GM21447 (cell line): ENCODE measurements around the gene PRR23A.

Source experiments
- ATAC-seq: cut with Tn5 transposase; IDR thresholded peaks from one replicate; pipeline ENCODE4 v1.9.1; 2021; ENCODE audit not compliant: unreplicated experiment

Gene PRR23A

DNA sequence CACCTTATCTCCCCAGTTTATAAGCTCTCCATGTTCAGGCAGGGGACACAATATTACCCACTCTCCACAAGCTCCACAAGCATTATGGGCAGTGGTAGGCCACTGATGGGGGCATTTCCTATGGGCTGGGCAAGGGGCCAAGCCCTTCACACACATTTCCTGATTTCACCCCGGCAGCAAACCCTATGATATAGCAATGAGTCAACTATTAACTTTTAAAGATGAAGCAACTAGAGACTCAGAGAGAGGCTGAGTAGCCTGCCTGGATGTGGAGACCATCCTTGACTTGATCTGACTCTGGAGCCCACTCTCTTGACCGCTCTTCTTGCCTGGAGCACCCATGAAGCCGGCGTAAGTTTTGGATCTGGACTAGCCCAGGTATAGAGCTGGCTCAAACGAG is 31.6 kb downstream of the PRR23A start:
- ATAC-seq: no peak

GRCh38 chr3:138972941-138973340 is 33.1 kb downstream of the PRR23A start:
- no peak for ATAC-seq

GRCh38 chr3:138971766-138972320 is 34.2 kb downstream of the PRR23A start:
- no peak for ATAC-seq

- ATAC-seq: no peak
Measured at GRCh38 chr3:138964923-138965322, 41.1 kb downstream of the PRR23A start.

DNA sequence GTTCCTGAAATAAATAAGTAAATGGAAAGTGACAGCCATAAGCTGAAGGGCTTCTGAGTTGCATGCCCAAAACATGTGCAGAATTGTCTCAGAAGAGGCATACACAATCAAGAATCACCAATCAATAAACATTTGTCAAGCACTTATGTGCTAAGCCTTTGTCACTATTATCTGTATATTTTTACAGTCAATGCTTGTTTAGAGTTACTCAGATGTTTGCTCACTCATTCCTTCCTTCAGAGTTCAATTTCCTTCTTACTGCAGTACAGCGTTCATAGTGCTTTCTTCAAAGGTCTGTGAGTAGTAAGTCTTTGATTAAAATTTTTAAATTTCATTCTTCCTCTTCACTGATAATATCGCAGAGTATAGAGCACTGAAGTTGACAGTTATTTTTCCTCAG is 41.8 kb downstream of the PRR23A start:
- ATAC-seq: no peak

GRCh38 chr3:138962854-138963560 is 43.1 kb downstream of the PRR23A start:
- no peak for ATAC-seq

DNA sequence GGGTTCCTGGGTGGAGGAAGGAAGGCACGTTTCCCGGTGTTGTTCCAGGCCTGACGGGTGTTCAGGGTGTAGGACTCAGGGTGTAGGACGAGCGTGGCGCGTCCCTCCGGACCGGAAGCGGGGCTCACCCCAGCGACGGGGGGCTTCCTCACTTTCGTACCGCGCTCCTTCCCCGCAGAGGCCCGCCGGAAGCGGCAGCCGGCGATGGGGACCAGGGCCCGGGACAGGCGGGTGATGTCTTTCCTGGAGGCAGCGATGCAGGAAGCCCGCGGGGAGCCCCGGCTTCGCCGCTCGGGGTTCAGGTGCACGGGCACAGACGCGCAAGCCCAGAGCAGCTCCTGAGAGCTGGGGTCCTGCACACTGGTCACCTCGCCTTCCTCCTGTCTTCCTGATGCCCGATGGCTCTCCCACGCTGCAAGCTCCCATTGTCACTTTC is 45.6 kb downstream of the PRR23A start:
- ATAC-seq: no peak
